ENCODE measurements around the gene SGMS1. TPM values are rescaled to one million over a fixed set of nuclear protein-coding genes. Genes with fewer than 3 reads are reported as not detected.

Gene SGMS1
- total RNA-seq, 1 donor from 2014 or later: 25.6 TPM

DNA sequence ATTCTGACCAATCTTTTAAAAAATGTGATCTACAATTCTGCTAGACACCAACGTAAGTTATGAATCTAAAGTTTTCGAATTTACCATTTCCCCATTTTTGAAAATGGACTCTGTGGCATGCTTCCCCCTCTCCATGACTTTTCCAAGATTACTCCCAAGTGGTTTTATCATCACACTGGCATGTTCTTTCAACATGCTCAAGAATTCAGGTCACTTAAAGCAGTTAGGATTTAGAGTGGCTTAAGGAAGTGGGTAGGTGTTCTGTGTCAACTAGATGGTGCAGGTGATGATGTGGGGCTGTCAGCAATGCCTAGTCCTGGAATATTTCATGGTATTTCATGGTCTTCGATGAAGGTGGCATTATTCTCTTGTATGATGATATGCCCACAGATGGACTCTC, 208.5 kb downstream of the SGMS1 start:
- H3K79me2 ChIP-seq (ENCODE audit: insufficient read depth, low read length): peaks cover 71% of the 10 kb centered on the region
- H3K4me3 ChIP-seq (ENCODE audit: insufficient read depth, low read depth, low read length): no peak overlapping the region
- H3K27me3 Mint-ChIP-seq (ENCODE audit: low read depth, unreplicated experiment): no peaks in the 10 kb centered on the region

DNA sequence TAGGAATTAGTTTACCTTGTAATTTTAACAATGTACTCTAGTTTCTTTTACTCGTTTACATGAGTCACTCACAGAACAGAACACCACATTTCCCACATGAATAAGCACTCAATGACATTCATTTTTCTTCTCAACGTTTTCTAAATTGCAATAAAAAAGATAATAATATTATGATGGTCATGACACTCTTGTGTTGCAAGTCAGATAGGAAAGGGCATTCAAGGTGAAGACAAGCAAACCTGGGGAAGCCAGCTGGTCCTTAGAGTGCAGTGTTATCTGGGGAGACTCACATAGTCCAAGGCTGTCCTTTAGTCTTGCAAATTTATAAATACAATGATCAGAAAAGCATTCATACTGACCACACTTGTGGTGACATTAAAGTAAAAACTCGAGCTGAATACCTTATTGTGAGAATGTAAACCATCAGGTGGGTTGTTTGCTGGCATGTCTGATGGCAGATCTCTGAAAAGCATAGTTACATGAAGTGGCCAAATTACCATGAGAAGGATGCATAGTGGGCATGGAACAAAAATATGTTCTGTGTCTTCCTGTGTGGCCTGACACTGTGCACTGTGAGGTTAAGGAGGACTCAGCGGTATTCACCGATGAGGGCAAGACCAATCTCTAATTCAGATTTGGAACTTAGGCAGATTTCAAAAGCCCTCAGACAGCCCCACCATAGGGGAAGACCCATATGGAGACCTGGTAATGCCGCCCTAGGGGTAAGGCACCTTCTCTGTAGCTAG, 213.5 kb downstream of the SGMS1 start:
- Histone ChIP-seq H3K79me2 (ENCODE audit: insufficient read depth, low read length) (peaks cover 81% of the 10 kb centered on the region), H3K4me1 (ENCODE audit: insufficient read depth, low read length) (peaks cover 6% of the 10 kb centered on the region), H2AFZ (ENCODE audit: low read depth, low read length) (no peak overlapping the region), H3K27me3 (ENCODE audit: insufficient read depth, low read length) (no peaks in the 10 kb centered on the region), H3K36me3 (ENCODE audit: insufficient read depth, low read length) (no peaks in the 10 kb centered on the region), H4K20me1 (ENCODE audit: insufficient read depth, low read length) (peaks cover 42% of the 10 kb centered on the region), H3K4me2 (ENCODE audit: low read length) (peak overlapping the region; percentile 6), H3K4me3 (ENCODE audit: insufficient read depth, low read depth, low read length) (no peak overlapping the region), H3K9me3 (ENCODE audit: insufficient read depth, low read depth, low read length) (no peaks in the 10 kb centered on the region), H3K9ac (ENCODE audit: low read length) (no peak overlapping the region), H3K27ac (ENCODE audit: low read depth, low read length) (no peak overlapping the region)
- H3K4me3 Mint-ChIP-seq (ENCODE audit: unreplicated experiment): no peak overlapping the region
- FAIRE-seq: peak; percentile 73
- peak; percentile 41 for DNase-seq (ENCODE audit: low read depth)
- TF ChIP-seq, protein P1, sequence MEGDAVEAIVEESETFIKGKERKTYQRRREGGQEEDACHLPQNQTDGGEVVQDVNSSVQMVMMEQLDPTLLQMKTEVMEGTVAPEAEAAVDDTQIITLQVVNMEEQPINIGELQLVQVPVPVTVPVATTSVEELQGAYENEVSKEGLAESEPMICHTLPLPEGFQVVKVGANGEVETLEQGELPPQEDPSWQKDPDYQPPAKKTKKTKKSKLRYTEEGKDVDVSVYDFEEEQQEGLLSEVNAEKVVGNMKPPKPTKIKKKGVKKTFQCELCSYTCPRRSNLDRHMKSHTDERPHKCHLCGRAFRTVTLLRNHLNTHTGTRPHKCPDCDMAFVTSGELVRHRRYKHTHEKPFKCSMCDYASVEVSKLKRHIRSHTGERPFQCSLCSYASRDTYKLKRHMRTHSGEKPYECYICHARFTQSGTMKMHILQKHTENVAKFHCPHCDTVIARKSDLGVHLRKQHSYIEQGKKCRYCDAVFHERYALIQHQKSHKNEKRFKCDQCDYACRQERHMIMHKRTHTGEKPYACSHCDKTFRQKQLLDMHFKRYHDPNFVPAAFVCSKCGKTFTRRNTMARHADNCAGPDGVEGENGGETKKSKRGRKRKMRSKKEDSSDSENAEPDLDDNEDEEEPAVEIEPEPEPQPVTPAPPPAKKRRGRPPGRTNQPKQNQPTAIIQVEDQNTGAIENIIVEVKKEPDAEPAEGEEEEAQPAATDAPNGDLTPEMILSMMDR (IDR thresholded peaks at IDR 0.05; ENCODE audit: insufficient read depth, low read depth, low read length): no peak
- TF ChIP-seq EZH2 (IDR thresholded peaks at IDR 0.05; ENCODE audit: insufficient read depth, low read length): no peak
- H3K4me1 Mint-ChIP-seq (ENCODE audit: low read depth, unreplicated experiment): peaks cover 22% of the 10 kb centered on the region
- no peaks in the 10 kb centered on the region for H3K27me3 Mint-ChIP-seq (ENCODE audit: low read depth, unreplicated experiment)
- H3K27ac Mint-ChIP-seq (ENCODE audit: unreplicated experiment): peak overlapping the region; percentile 44
- no peaks in the 10 kb centered on the region for H3K36me3 Mint-ChIP-seq (ENCODE audit: low read depth, unreplicated experiment)
- H3K9me3 Mint-ChIP-seq (ENCODE audit: unreplicated experiment): no peaks in the 10 kb centered on the region

More for the DNA sequence above, 208.5 kb downstream of the SGMS1 start:
- Histone ChIP-seq H3K9ac (ENCODE audit: low read length) (no peak overlapping the region), H3K4me2 (ENCODE audit: low read length) (no peak overlapping the region), H3K27me3 (ENCODE audit: insufficient read depth, low read length) (no peaks in the 10 kb centered on the region), H3K36me3 (ENCODE audit: insufficient read depth, low read length) (no peaks in the 10 kb centered on the region), H3K9me3 (ENCODE audit: insufficient read depth, low read depth, low read length) (no peaks in the 10 kb centered on the region), H2AFZ (ENCODE audit: low read depth, low read length) (no peak overlapping the region), H4K20me1 (ENCODE audit: insufficient read depth, low read length) (peaks cover 47% of the 10 kb centered on the region), H3K27ac (ENCODE audit: low read depth, low read length) (no peak overlapping the region), H3K4me1 (ENCODE audit: insufficient read depth, low read length) (peaks cover 17% of the 10 kb centered on the region)
- no peak for FAIRE-seq
- H3K4me1 Mint-ChIP-seq (ENCODE audit: low read depth, unreplicated experiment): peaks cover 23% of the 10 kb centered on the region
- no peak overlapping the region for H3K27ac Mint-ChIP-seq (ENCODE audit: unreplicated experiment)
- no peaks in the 10 kb centered on the region for H3K9me3 Mint-ChIP-seq (ENCODE audit: unreplicated experiment)
- no peaks in the 10 kb centered on the region for H3K36me3 Mint-ChIP-seq (ENCODE audit: low read depth, unreplicated experiment)
- no peak overlapping the region for H3K4me3 Mint-ChIP-seq (ENCODE audit: unreplicated experiment)
- no peak for DNase-seq (ENCODE audit: low read depth)
- TF ChIP-seq EZH2 (IDR thresholded peaks at IDR 0.05; ENCODE audit: insufficient read depth, low read length): no peak
- TF ChIP-seq, protein P1 (IDR thresholded peaks at IDR 0.05; ENCODE audit: insufficient read depth, low read depth, low read length): no peak
